ENCODE data around the gene TM4SF4. TPM values are rescaled to one million over a fixed set of nuclear protein-coding genes. Genes with fewer than 3 reads are reported as not detected.

TM4SF4 gene
- total and polyA plus RNA-seq, 4 donors = 184 to 230 (median 208) TPM

GRCh38 chr3:149511040-149511626 lies 36.6 kb downstream of the TM4SF4 start (continued):
- TF ChIP-seq REST (IDR thresholded peaks at IDR 0.05) = no peak
- no peak for TF ChIP-seq HNF4A (conservative IDR thresholded peaks at IDR 0.05)
- no peak for TF ChIP-seq EGR1 (IDR thresholded peaks at IDR 0.05; ENCODE audit: low read depth in 2 of 2)

- Histone ChIP-seq H3K9me3 (ENCODE audit: control insufficient read depth in 4 of 4, low read length in 3 of 4) (no peaks in the 10 kb centered on the region), H3K4me3 (ENCODE audit: low read depth in 1 of 3, low read length in 3 of 3) (no peak overlapping the region), H3K27me3 (ENCODE audit: control insufficient read depth in 4 of 4, insufficient read depth in 4 of 4, low read length in 3 of 4) (no peaks in the 10 kb centered on the region), H3K4me1 (ENCODE audit: control insufficient read depth in 4 of 4, insufficient read depth in 4 of 4, low read length in 3 of 4) (peaks cover 0 to 10% (median 4%) of the 10 kb centered on the region in 4 donors), H3K36me3 (ENCODE audit: control insufficient read depth in 4 of 4, insufficient read depth in 3 of 4, low read depth in 1 of 4, low read length in 3 of 4) (no peaks in the 10 kb centered on the region), H3K9ac (ENCODE audit: low read depth in 1 of 2, low read length in 2 of 2) (no peak overlapping the region), H3K27ac (ENCODE audit: low read depth in 1 of 2, low read length in 2 of 2) (no peak overlapping the region)
- TF ChIP-seq TAF1 (conservative IDR thresholded peaks at IDR 0.05) = no peak
- peak; percentile 85 for TF ChIP-seq CTCF (IDR thresholded peaks at IDR 0.05; ENCODE audit: low read depth, low read length, missing input control)
- TF ChIP-seq YY1 (IDR thresholded peaks at IDR 0.05) = no peak
- no peak for TF ChIP-seq ATF3 (IDR thresholded peaks at IDR 0.05)
- TF ChIP-seq ZBTB33 (IDR thresholded peaks at IDR 0.05) = no peak
- no peak for TF ChIP-seq RXRA (IDR thresholded peaks at IDR 0.05)
- no peak for TF ChIP-seq REST (IDR thresholded peaks at IDR 0.05)
- TF ChIP-seq RAD21 (IDR thresholded peaks at IDR 0.05) = peak; percentile 94 to 96
- peak; percentile 45 for DNase-seq (ENCODE audit: low spot score)
- WGBS = 13% methylated on average over 9 of the region's 9 CpGs
Measured at GRCh38 chr3:149512073-149512782, 37.7 kb downstream of the TM4SF4 start.

All from liver (tissue), 9 donors.